ENCODE measurements around the gene MUC12. TPM values are rescaled to one million over a fixed set of nuclear protein-coding genes. Genes with fewer than 3 reads are reported as not detected.
"Not testable (repeated sequence)": the region's sequence is repeated elsewhere in the genome, so short reads cannot be mapped to it uniquely, and the experiment has no call there.

Gene MUC12
- total RNA-seq, 6 experiments from 2014 or later: 0.91 to 2.3 (median 1.6) TPM

- Mint-ChIP-seq H3K9me3 (no peaks in the 10 kb centered on the region), H3K27ac (no peak overlapping the region), H3K4me3 (no peak overlapping the region), H3K36me3 (ENCODE audit: low read depth) (peaks cover 6% of the 10 kb centered on the region; the same call in 1 of the 2 replicates), H3K4me1 (ENCODE audit: low read depth) (peaks cover 13% of the 10 kb centered on the region), H3K27me3 (ENCODE audit: insufficient read depth) (peaks cover 27% of the 10 kb centered on the region)
- DNase-seq: no peak
- TF ChIP-seq CTCF (IDR thresholded peaks at IDR 0.05): no peak
Measured at GRCh38 chr7:100933734-100934133, 35.6 kb upstream of the MUC12 start.

GRCh38 chr7:100935381-100935780 lies 34.0 kb upstream of the MUC12 start:
- not testable (repeated sequence) for H3K4me1 Mint-ChIP-seq (ENCODE audit: low read depth); H3K9me3 Mint-ChIP-seq; DNase-seq; H3K4me3 Mint-ChIP-seq; H3K36me3 Mint-ChIP-seq (ENCODE audit: low read depth); H3K27ac Mint-ChIP-seq
- peaks cover 20% of the 10 kb centered on the region for H3K27me3 Mint-ChIP-seq (ENCODE audit: insufficient read depth)

- not testable (repeated sequence) for H3K4me1 Mint-ChIP-seq (ENCODE audit: low read depth); H3K9me3 Mint-ChIP-seq; H3K27ac Mint-ChIP-seq; H3K4me3 Mint-ChIP-seq; H3K36me3 Mint-ChIP-seq (ENCODE audit: low read depth); DNase-seq
- peaks cover 20% of the 10 kb centered on the region for H3K27me3 Mint-ChIP-seq (ENCODE audit: insufficient read depth)
Measured at GRCh38 chr7:100936167-100936566, 33.2 kb upstream of the MUC12 start.

GRCh38 chr7:100942045-100942774 lies 27.2 kb upstream of the MUC12 start:
- Mint-ChIP-seq H3K4me3 (peak overlapping the region; percentile 60), H3K27me3 (ENCODE audit: insufficient read depth) (peaks cover 26% of the 10 kb centered on the region), H3K36me3 (ENCODE audit: low read depth) (no peaks in the 10 kb centered on the region), H3K27ac (no peak overlapping the region), H3K4me1 (ENCODE audit: low read depth) (peaks cover 12% of the 10 kb centered on the region), H3K9me3 (peaks cover 4% of the 10 kb centered on the region; the same call in 1 of the 2 replicates)
- DNase-seq: no peak
- no peak for TF ChIP-seq CTCF (IDR thresholded peaks at IDR 0.05)

- TF ChIP-seq CTCF (IDR thresholded peaks at IDR 0.05): no peak
- Mint-ChIP-seq H3K27ac (no peak overlapping the region), H3K9me3 (peaks cover 4% of the 10 kb centered on the region; the same call in 1 of the 2 replicates), H3K36me3 (ENCODE audit: low read depth) (no peaks in the 10 kb centered on the region), H3K4me3 (no peak overlapping the region), H3K27me3 (ENCODE audit: insufficient read depth) (peaks cover 26% of the 10 kb centered on the region), H3K4me1 (ENCODE audit: low read depth) (peaks cover 12% of the 10 kb centered on the region)
- no peak for DNase-seq
Measured at GRCh38 chr7:100943693-100944092, 25.7 kb upstream of the MUC12 start.

- TF ChIP-seq CTCF (IDR thresholded peaks at IDR 0.05): no peak
- H3K27me3 Mint-ChIP-seq (ENCODE audit: insufficient read depth): peaks cover 29% of the 10 kb centered on the region
- H3K36me3 Mint-ChIP-seq (ENCODE audit: low read depth): no peaks in the 10 kb centered on the region
- no peak overlapping the region for H3K27ac Mint-ChIP-seq
- DNase-seq: no peak
- H3K9me3 Mint-ChIP-seq: peaks cover 4% of the 10 kb centered on the region; the same call in 1 of the 2 replicates
- H3K4me3 Mint-ChIP-seq: no peak overlapping the region
- H3K4me1 Mint-ChIP-seq (ENCODE audit: low read depth): peaks cover 12% of the 10 kb centered on the region
Measured at GRCh38 chr7:100944138-100944537, 25.2 kb upstream of the MUC12 start.
